HG02870 (cell line): ENCODE measurements around the gene SORL1.
"Not testable (repeated sequence)": the region's sequence is repeated elsewhere in the genome, so short reads cannot be mapped to it uniquely, and the experiment has no call there.

Source experiments
- ATAC-seq: cut with Tn5 transposase; IDR thresholded peaks from one replicate; pipeline ENCODE4 v1.9.1; 2021; ENCODE audit warnings: mild to moderate bottlenecking, moderate library complexity; ENCODE audit not compliant: unreplicated experiment

Gene SORL1, protein sequence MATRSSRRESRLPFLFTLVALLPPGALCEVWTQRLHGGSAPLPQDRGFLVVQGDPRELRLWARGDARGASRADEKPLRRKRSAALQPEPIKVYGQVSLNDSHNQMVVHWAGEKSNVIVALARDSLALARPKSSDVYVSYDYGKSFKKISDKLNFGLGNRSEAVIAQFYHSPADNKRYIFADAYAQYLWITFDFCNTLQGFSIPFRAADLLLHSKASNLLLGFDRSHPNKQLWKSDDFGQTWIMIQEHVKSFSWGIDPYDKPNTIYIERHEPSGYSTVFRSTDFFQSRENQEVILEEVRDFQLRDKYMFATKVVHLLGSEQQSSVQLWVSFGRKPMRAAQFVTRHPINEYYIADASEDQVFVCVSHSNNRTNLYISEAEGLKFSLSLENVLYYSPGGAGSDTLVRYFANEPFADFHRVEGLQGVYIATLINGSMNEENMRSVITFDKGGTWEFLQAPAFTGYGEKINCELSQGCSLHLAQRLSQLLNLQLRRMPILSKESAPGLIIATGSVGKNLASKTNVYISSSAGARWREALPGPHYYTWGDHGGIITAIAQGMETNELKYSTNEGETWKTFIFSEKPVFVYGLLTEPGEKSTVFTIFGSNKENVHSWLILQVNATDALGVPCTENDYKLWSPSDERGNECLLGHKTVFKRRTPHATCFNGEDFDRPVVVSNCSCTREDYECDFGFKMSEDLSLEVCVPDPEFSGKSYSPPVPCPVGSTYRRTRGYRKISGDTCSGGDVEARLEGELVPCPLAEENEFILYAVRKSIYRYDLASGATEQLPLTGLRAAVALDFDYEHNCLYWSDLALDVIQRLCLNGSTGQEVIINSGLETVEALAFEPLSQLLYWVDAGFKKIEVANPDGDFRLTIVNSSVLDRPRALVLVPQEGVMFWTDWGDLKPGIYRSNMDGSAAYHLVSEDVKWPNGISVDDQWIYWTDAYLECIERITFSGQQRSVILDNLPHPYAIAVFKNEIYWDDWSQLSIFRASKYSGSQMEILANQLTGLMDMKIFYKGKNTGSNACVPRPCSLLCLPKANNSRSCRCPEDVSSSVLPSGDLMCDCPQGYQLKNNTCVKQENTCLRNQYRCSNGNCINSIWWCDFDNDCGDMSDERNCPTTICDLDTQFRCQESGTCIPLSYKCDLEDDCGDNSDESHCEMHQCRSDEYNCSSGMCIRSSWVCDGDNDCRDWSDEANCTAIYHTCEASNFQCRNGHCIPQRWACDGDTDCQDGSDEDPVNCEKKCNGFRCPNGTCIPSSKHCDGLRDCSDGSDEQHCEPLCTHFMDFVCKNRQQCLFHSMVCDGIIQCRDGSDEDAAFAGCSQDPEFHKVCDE (N-terminal part only)

GRCh38 chr11:121451986-121452608, at the start of gene SORL1:
Gene SORL1 (plus strand): TSS chr11:121452314. CDS start chr11:121452332, 18 bp downstream.
- peak; percentile 38 for ATAC-seq

DNA sequence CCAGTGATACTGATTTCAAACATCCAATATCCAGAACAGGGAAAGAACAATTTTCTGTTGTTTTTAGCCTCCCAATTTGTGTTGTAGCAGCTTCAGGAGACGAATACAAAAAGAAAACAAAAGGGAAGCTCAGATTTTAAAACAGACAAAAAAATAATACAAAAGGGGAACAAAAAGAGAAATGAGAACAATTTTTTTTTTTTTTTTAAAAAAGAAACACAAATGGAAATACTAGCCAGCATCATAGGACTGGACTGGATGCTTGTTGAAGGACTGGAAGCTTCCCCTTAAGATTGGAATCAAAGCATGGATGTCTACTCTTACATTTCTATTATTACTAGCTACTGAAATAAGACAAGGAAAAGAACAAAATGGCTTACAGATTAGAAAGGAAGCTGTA, 46.5 kb upstream of the SORL1 start:
- ATAC-seq = no peak

DNA sequence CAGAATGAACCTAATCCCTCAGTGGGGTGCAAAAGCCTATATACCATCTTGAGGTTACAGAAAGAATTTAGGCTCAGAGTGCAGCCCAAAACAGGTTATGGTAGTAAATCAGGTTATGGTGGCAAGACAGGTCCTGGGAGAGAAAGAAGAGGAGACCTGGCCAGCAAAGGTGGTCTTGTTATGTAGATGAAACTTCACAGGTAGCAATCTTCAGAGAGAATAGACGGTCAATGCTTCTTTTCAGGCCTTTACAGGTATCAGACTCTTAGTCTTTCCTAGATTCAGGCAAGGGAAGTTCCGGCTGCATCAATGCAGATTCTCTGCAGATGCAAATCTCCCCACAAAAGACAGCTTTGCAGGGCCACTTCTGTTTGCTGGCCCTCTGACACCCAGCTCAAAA, 45.8 kb upstream of the SORL1 start:
- no peak for ATAC-seq

GRCh38 chr11:121408830-121409229, 43.3 kb upstream of the SORL1 start:
- ATAC-seq = no peak

DNA sequence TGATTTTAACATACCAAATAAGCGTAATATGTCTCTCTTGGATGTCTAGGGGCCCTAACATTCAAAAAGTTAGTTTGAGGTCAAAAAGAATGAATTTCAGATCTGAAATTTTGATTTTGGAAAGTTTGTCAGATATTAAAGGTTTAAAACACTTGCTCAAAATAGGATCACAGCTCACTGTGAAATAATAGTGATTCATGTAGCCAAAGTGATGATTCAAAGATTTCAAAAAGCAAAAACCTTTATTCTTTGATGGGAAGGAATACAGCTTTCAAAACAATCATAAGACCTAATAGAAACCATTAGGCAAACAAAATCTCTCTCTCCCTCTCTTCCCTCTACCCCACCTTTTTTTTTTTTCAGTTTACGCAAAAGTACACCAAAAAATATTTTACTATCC, 42.1 kb upstream of the SORL1 start:
- not testable (repeated sequence) for ATAC-seq

DNA sequence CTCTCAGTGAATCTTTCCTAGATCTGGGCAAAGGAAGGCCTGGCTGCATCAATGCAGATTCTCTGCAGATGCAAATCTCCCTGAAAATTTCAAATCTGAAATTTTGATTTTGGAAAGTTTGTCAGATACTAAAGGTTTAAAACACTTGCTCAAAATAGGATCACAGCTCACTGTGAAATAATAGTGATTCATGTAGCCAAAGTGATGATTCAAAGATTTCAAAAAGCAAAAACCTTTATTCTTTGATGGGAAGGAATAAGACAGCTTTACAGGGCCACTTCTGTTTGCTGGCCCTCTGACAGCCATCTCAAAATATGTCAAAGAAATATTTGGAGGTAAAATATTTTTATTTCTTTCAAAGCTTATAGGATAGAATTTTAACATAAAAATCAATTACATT, 40.8 kb upstream of the SORL1 start:
- ATAC-seq = not testable (repeated sequence)

- ATAC-seq = no peak
Observed at GRCh38 chr11:121412000-121412587, 40.0 kb upstream of the SORL1 start.

GRCh38 chr11:121412711-121413415, 39.3 kb upstream of the SORL1 start:
- ATAC-seq = no peak

DNA sequence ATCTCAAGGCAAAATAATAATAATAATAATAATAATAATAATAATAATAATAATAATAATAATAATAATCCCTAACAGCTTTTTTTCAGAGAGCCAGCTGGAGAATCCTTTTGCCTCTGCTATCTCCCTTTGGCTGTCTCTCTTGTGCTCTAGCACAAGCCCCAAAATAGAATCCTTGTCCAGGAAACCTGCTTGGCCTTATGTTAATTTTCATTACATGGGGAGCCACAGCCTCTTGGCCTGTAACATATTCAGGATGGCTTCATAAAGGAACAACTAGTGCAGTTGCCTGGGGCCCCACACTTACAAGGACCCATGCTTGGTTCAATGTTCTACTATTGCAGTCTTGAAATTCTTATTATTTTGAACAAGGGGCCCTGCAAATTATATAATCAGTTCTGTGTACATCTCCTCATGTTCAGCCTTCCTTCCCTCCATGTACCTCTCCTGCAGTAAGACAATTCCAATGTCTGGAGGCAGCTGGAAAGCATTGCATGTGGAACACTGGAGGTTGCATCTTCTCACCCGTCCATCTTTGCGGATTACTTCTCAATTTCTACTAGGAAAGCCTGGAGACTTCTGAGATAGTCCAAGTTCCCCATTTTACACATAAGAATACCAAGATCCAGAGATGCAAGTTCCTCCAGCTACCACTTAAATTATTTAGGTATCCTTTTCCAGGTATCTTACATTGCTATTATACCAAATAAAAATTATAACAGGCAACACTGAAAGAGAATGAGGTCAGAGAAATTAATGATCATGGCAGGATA, 37.8 kb upstream of the SORL1 start:
- no peak for ATAC-seq

- no peak for ATAC-seq
Observed at GRCh38 chr11:121415856-121416255, 36.3 kb upstream of the SORL1 start.

DNA sequence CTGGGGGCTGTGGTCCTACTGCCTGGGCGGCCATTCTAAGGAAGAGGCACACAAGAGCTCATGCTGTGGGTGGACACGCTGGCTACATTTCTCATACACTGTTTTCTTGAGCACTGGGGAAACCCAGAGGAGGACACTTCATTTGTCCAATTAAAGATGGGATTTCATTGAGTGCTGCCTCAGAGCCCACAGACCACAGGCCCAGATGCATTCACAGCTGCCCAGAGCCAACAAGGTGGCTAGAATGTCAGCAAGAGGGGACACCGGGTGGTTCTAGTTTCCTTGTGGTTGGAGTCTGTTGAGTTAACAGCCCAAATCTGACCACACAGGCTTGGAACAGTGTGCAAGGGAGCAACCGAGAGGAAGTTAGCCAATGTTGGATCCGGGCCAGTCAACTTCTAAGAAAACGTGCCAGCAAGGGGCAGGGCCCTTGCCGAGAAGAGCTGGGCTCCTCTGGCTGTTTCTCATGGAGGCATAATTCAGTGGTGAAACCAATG, 35.0 kb upstream of the SORL1 start:
- ATAC-seq = no peak

DNA sequence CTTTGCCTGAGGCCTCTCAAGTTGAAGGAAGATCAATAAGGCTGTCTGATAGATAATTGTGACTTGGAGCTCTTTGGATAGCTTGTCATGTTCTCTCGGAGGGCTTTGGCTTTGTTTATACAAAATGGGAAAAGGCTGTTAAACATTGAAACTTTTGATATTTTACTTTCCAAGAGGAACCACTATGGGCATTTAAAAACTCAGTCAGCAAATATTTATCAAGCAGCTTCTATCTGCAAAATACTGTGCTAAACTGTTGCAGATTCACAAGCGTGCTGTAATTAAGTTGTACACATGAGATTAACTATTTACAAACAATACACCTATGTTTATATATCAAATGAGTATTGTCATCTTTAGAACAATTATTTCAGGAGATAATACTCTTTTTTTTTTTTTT, 34.5 kb upstream of the SORL1 start:
- ATAC-seq = no peak

- no peak for ATAC-seq
Observed at GRCh38 chr11:121418625-121419114, 33.4 kb upstream of the SORL1 start.

DNA sequence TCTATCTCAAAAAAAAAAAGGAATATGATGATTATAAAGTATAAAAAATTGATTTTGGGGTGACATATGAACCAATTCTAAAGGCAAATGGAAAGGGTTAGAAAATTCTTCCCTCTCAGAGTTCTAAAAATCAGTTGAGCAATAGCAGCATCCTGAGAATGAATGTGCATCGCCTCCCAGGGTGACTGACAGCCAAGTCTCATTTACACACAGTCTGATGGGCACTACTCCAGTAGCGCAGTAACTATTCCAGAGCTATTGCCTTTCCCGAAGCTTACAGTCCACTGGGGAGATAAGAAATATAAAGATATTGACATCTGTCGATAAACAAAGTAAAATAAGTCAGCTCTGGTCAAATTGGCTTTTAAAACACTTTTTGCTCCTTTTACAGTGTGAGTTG, 32.3 kb upstream of the SORL1 start:
- no peak for ATAC-seq

GRCh38 chr11:121420398-121420797, 31.7 kb upstream of the SORL1 start:
- no peak for ATAC-seq

DNA sequence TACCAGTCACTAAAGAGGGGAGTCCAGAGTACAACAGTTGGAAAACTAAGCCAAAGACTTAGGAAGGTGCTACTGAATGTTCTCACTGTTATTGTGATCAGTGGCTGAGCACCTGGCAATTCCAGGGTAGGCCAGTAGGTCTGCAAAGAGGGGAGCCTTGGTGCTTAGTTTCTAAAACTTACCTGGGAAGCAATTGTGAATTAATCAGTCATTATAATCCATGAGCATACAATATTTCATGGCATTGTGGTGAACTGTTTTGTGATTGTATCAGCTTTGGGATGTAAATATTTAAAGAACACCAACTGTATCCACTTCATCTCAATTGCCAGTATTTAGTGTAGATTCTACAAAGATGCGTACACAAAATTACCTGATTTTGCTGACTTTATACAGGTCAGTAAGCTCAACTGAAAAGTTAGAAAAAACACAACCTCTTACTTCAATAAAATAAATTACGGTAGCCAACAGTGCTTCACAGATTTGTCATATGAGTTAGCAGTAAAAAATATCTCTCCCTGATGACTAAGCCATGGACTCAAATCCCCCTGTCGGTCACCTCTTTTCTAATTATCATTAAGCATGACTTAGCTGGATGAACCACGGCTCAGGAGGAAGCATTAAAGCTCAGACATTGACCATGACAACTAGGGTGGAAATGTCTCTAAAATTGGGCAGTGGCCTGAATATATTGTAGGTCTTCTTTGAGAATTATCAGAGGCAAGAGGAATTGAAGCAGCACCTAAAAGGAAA, 30.8 kb upstream of the SORL1 start:
- no peak for ATAC-seq

GRCh38 chr11:121422675-121423074, 29.4 kb upstream of the SORL1 start:
- no peak for ATAC-seq

- ATAC-seq = no peak
Observed at GRCh38 chr11:121425828-121426227, 26.3 kb upstream of the SORL1 start.
